Measurements from ENCODE around the gene FBN1.
A peak's percentile ranks its signal among the peaks of the same experiment; 100 is the strongest.

FBN1 gene

DNA sequence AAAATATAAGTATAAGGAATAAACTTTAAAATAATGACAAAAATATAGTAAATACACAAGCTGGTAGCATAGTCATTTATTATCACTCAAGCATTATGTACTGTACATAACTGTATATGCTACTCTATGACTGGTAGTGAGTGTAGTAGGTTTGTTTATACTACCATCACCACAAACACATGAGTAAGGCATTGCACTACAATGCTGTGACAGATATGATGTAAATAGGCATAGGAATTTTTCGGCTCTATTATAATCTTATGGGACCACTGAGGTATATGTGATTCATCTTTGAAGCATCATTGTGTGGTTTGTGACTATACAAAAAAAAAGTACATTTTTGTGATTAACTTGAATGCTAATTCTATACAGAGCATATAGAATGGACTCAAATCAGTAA lies 35.3 kb upstream of the FBN1 start:
- no peak overlapping the region for H3K4me3 ChIP-seq
- TF ChIP-seq, protein P1, sequence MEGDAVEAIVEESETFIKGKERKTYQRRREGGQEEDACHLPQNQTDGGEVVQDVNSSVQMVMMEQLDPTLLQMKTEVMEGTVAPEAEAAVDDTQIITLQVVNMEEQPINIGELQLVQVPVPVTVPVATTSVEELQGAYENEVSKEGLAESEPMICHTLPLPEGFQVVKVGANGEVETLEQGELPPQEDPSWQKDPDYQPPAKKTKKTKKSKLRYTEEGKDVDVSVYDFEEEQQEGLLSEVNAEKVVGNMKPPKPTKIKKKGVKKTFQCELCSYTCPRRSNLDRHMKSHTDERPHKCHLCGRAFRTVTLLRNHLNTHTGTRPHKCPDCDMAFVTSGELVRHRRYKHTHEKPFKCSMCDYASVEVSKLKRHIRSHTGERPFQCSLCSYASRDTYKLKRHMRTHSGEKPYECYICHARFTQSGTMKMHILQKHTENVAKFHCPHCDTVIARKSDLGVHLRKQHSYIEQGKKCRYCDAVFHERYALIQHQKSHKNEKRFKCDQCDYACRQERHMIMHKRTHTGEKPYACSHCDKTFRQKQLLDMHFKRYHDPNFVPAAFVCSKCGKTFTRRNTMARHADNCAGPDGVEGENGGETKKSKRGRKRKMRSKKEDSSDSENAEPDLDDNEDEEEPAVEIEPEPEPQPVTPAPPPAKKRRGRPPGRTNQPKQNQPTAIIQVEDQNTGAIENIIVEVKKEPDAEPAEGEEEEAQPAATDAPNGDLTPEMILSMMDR (IDR thresholded peaks at IDR 0.05), result no peak
- DNase-seq (ENCODE audit: low spot score), result no peak
- H3K27ac ChIP-seq, result no peak overlapping the region

DNA sequence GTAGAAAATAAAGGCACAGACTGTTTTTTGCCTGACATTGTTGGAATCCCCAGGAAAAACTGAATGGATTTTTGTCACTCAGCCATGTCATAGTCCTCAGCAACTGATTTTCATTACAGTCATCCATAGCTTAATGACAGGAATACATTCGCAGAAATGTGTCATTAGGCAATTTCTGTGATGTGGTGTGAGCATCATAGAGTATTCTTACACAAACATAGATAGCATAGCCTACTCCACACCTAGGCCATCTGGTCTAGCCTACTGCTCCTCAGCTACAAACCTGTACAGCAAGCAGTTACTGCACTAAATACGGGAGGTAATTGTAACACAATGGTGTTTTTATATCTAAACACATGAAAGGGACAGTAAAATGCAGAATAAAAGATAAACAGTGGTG lies 34.4 kb upstream of the FBN1 start:
- TF ChIP-seq, protein P1 (IDR thresholded peaks at IDR 0.05), result no peak

DNA sequence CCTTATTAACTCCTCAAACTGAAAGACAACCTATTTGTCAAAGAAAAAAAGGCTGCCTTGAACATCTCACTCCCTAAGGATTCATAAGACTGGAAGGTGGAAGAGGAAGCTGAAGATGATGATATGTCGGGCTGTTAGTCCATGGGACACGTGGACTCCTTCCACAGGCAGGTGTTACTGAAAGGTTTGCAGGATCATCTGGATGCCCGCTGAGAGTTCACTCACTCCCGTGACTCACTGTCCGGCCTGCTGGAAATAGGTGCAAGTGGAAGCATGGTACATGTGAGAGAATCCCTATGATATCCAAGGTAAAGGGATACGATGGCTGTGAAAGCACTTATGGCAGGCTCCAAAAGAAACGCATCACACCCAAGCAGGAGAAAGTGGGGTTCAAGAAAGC lies 33.3 kb upstream of the FBN1 start:
- TF ChIP-seq, protein P1 (IDR thresholded peaks at IDR 0.05), result no peak
- Histone ChIP-seq H3K4me3 (no peak overlapping the region), H3K27ac (no peak overlapping the region)
- no peak for DNase-seq (ENCODE audit: low spot score)

More for the DNA sequence above, 34.4 kb upstream of the FBN1 start:
- DNase-seq (ENCODE audit: low spot score), result no peak
- Histone ChIP-seq H3K27ac (no peak overlapping the region), H3K4me3 (no peak overlapping the region)

DNA sequence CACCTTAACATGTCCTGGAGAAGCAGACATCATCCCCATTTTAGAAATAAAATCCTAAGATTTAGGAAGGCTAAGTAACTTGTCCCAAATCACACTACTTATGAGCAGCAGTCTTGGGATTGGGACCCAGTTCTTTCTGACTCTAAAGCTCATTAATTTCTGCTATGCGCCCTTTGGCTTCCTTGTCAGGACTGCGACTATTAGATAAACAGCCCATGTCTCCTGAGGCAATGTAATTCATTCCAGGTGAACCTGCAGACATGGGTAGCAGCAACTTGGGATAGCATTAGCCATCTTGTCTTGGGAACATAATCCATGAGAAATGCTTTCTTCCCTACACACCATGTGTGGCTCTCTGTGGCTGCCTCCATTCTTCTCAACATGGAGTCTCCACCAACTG lies 32.3 kb upstream of the FBN1 start:
- no peak for DNase-seq (ENCODE audit: low spot score)
- H3K27ac ChIP-seq, result no peak overlapping the region
- TF ChIP-seq, protein P1 (IDR thresholded peaks at IDR 0.05), result no peak
- H3K4me3 ChIP-seq, result no peak overlapping the region

DNA sequence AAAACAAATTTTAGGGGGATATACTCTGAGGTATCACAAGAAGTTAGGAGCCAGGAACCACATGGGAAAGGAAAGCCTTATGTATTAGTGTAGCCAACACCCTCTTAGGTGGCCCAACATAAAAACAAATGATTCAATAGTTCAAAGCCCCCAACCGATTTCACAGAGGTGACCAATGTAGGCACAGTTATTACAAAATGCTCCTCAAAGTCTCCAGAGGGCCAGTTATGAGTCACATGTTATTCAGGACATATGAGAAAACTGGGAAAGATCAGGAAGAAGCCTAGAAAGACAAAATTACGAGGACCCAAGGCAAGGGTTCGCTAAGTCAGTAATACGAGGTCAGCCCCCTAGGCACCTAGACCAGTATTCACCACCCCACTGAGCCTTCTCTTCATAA lies 29.9 kb upstream of the FBN1 start:
- TF ChIP-seq, protein P1 (IDR thresholded peaks at IDR 0.05), result no peak
- no peak overlapping the region for H3K4me3 ChIP-seq
- H3K27ac ChIP-seq, result no peak overlapping the region
- no peak for DNase-seq (ENCODE audit: low spot score)

DNA sequence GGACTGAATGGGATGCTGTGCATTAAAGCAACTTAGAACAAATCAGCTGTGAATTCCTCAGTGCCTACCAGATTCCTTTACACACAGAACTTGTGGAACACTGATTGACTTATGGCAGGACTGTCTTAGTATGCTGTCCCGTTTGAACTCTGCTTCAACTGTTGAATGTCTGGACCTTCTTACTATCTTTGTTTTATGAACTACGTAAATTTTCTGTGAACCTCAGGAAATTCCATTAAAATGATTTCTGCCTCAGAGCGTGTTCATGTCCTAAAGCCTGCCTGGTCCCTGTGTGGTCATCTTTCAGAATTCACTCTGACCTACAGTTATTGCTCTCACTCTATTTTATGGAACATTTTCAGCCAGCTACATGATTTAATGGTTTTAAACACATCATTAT lies 29.4 kb upstream of the FBN1 start:
- TF ChIP-seq, protein P1 (IDR thresholded peaks at IDR 0.05), result no peak
- Histone ChIP-seq H3K27ac (no peak overlapping the region), H3K4me3 (no peak overlapping the region)
- DNase-seq (ENCODE audit: low spot score), result no peak

DNA sequence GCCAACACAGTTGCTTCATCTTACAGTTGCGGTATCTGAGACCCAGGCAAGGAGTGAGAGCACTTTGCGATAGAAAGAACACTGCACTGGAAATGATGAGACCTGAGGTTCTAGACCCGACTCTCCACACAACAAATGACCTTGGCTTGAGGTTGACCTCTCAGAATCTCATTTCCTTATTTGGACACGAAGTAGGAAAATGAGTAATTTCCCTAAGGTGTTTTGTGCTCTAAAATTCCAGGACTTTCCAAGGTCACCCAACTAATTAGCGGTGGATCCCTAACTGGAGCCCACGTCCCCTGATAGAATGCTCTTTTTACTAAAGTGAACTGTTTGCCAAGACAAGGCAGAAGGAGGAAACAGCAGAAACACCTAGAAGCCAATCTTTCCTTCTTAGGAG lies 26.7 kb upstream of the FBN1 start:
- DNase-seq (ENCODE audit: low spot score), result no peak
- H3K27ac ChIP-seq, result peak overlapping the region; percentile 50 to 78
- TF ChIP-seq, protein P1 (IDR thresholded peaks at IDR 0.05), result no peak
- H3K4me3 ChIP-seq, result no peak overlapping the region
